ENCODE results near the gene HSF2. TPM values are rescaled to one million over a fixed set of nuclear protein-coding genes. Genes with fewer than 3 reads are reported as not detected.

HSF2 gene
- total RNA-seq, 2 experiments from 2014 or later: 41.8 to 47.6 TPM

DNA sequence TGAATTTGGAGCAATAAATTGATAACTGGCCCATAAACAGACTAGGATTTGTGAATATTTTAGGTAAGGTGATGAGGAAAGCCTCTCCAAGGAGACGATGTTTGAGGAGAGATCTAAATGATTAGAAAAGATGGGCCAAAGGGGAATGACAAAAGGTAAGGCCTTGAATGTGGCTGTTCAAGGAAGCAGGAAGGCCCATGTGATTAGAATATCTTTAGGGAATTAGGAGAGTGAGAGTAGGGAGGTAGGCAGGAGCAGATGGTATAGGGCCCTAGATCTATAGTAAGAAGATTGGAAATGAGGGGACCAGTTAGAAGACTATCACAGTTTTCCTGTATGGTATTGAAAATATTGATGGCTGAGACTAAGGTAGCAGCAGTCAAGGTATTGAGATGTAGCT is 6.7 kb downstream of the HSF2 start:
- Histone ChIP-seq H3K4me3 (ENCODE audit: low read length) (no peak overlapping the region), H3K27me3 (ENCODE audit: control insufficient read depth in 1 of 2, insufficient read depth in 2 of 2, low read length in 2 of 2) (no peaks in the 10 kb centered on the region), H3K4me1 (ENCODE audit: insufficient read depth, low read length) (peaks cover 11% of the 10 kb centered on the region), H3K27ac (ENCODE audit: low read depth in 1 of 2, low read length in 2 of 2) (no peak overlapping the region), H3K9me3 (ENCODE audit: control insufficient read depth in 1 of 2, insufficient read depth in 1 of 2, low read length in 2 of 2) (no peaks in the 10 kb centered on the region), H3K36me3 (ENCODE audit: insufficient read depth, low read length) (no peaks in the 10 kb centered on the region)
- Mint-ChIP-seq H3K27ac (peak overlapping the region; percentile 82), H3K9me3 (no peaks in the 10 kb centered on the region), H3K27me3 (no peaks in the 10 kb centered on the region), H3K4me3 (peak overlapping the region; percentile 3), H3K36me3 (ENCODE audit: low read depth) (peaks cover 33% of the 10 kb centered on the region), H3K4me1 (ENCODE audit: low read depth) (peaks cover 90% of the 10 kb centered on the region)
- intact Hi-C loops (cut with DNase I, micrococcal nuclease): loop anchor here in 1 of 2 experiments (10.0 kb wide), 1 partner anchor 1071 kb away; the partner anchor contains the start of gene TBC1D32
- CTCF ChIA-PET: no interaction called here
- no peak for DNase-seq
- POLR2A ChIA-PET: interaction anchor here (1.0 to 1.4 kb wide), 2 partner anchors 11 to 66 kb away, joined by 3 read pairs; no protein-coding TSS in a partner anchor
- ATAC-seq (ENCODE audit: poor library complexity): no peak
- TF ChIP-seq, protein P1, sequence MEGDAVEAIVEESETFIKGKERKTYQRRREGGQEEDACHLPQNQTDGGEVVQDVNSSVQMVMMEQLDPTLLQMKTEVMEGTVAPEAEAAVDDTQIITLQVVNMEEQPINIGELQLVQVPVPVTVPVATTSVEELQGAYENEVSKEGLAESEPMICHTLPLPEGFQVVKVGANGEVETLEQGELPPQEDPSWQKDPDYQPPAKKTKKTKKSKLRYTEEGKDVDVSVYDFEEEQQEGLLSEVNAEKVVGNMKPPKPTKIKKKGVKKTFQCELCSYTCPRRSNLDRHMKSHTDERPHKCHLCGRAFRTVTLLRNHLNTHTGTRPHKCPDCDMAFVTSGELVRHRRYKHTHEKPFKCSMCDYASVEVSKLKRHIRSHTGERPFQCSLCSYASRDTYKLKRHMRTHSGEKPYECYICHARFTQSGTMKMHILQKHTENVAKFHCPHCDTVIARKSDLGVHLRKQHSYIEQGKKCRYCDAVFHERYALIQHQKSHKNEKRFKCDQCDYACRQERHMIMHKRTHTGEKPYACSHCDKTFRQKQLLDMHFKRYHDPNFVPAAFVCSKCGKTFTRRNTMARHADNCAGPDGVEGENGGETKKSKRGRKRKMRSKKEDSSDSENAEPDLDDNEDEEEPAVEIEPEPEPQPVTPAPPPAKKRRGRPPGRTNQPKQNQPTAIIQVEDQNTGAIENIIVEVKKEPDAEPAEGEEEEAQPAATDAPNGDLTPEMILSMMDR (IDR thresholded peaks at IDR 0.05): no peak

- peaks cover 4% of the 10 kb centered on the region for H3K4me1 ChIP-seq (ENCODE audit: insufficient read depth, low read length)
- no peaks in the 10 kb centered on the region for H3K9me3 ChIP-seq (ENCODE audit: control insufficient read depth in 1 of 2, insufficient read depth in 1 of 2, low read length in 2 of 2)
- no peak for DNase-seq
- Mint-ChIP-seq H3K27ac (peak overlapping the region; percentile 82), H3K4me1 (ENCODE audit: low read depth) (peaks cover 89% of the 10 kb centered on the region), H3K4me3 (no peak overlapping the region), H3K9me3 (no peaks in the 10 kb centered on the region), H3K36me3 (ENCODE audit: low read depth) (peaks cover 31% of the 10 kb centered on the region), H3K27me3 (no peaks in the 10 kb centered on the region)
- ChIA-PET POLR2A (interaction anchor here (1.2 to 3.0 kb wide), 3 partner anchors 8 to 64 kb away, joined by 4 to 26 read pairs (median 23); partner anchors contain the start of genes HSF2 and SERINC1), CTCF (interaction anchor here (0.7 to 1.0 kb wide), 2 partner anchors 52 to 64 kb away, joined by 3 read pairs; partner anchors contain the start of gene SERINC1)
- intact Hi-C loops (cut with DNase I, micrococcal nuclease): loop anchor here in 1 of 2 experiments (10.0 kb wide), 1 partner anchor 1073 kb away; the partner anchor contains the start of gene TBC1D32
- ATAC-seq (ENCODE audit: poor library complexity): no peak
- H3K4me3 ChIP-seq (ENCODE audit: low read length): no peak overlapping the region
- peaks cover 5% of the 10 kb centered on the region for H3K36me3 ChIP-seq (ENCODE audit: insufficient read depth, low read length)
- H3K27me3 ChIP-seq (ENCODE audit: control insufficient read depth in 1 of 2, insufficient read depth in 2 of 2, low read length in 2 of 2): no peaks in the 10 kb centered on the region
- peak overlapping the region in 1 of 2 donors; percentile 50 for H3K27ac ChIP-seq (ENCODE audit: low read depth in 1 of 2, low read length in 2 of 2)
- TF ChIP-seq, protein P1 (IDR thresholded peaks at IDR 0.05): no peak
Measured at GRCh38 chr6:122407712-122408111, 8.3 kb downstream of the HSF2 start.

- Mint-ChIP-seq H3K36me3 (ENCODE audit: low read depth) (peaks cover 36% of the 10 kb centered on the region), H3K4me1 (ENCODE audit: low read depth) (peaks cover 87% of the 10 kb centered on the region), H3K27ac (peak overlapping the region; percentile 82), H3K27me3 (no peaks in the 10 kb centered on the region), H3K9me3 (no peaks in the 10 kb centered on the region), H3K4me3 (peak overlapping the region; percentile 73)
- DNase-seq (no peak), ATAC-seq (ENCODE audit: poor library complexity) (no peak)
- H3K36me3 ChIP-seq (ENCODE audit: insufficient read depth, low read length): peaks cover 10% of the 10 kb centered on the region
- peak overlapping the region; percentile 26 for H3K4me3 ChIP-seq (ENCODE audit: low read length)
- intact Hi-C loops (cut with DNase I, micrococcal nuclease): loop anchor here in 1 of 2 experiments (10.0 kb wide), 1 partner anchor 1073 kb away; the partner anchor contains the start of gene TBC1D32
- ChIA-PET CTCF (interaction anchor here (0.7 to 1.0 kb wide), 2 partner anchors 51 to 63 kb away, joined by 3 read pairs; partner anchors contain the start of gene SERINC1), POLR2A (interaction anchor here (1.2 to 3.0 kb wide), 3 partner anchors 9 to 63 kb away, joined by 4 to 26 read pairs (median 23); partner anchors contain the start of genes HSF2 and SERINC1)
- TF ChIP-seq, protein P1 (IDR thresholded peaks at IDR 0.05): no peak
- H3K4me1 ChIP-seq (ENCODE audit: insufficient read depth, low read length): peaks cover 3% of the 10 kb centered on the region
- H3K27ac ChIP-seq (ENCODE audit: low read depth in 1 of 2, low read length in 2 of 2): peak overlapping the region; percentile 42 to 72
- no peaks in the 10 kb centered on the region for H3K9me3 ChIP-seq (ENCODE audit: control insufficient read depth in 1 of 2, insufficient read depth in 1 of 2, low read length in 2 of 2)
- no peaks in the 10 kb centered on the region for H3K27me3 ChIP-seq (ENCODE audit: control insufficient read depth in 1 of 2, insufficient read depth in 2 of 2, low read length in 2 of 2)
Measured at GRCh38 chr6:122408240-122408639, 8.8 kb downstream of the HSF2 start.
